Raji (cell line): Measurements from ENCODE around the gene LRP3.

Experiments used
- POLR2A ChIP-seq: IDR thresholded peaks from 2 replicates; pipeline ENCODE4 v1.6.1; 2011; ENCODE audit warnings: low read depth, low read length, control low read depth; ENCODE audit not compliant: insufficient read depth

The LRP3 gene

DNA sequence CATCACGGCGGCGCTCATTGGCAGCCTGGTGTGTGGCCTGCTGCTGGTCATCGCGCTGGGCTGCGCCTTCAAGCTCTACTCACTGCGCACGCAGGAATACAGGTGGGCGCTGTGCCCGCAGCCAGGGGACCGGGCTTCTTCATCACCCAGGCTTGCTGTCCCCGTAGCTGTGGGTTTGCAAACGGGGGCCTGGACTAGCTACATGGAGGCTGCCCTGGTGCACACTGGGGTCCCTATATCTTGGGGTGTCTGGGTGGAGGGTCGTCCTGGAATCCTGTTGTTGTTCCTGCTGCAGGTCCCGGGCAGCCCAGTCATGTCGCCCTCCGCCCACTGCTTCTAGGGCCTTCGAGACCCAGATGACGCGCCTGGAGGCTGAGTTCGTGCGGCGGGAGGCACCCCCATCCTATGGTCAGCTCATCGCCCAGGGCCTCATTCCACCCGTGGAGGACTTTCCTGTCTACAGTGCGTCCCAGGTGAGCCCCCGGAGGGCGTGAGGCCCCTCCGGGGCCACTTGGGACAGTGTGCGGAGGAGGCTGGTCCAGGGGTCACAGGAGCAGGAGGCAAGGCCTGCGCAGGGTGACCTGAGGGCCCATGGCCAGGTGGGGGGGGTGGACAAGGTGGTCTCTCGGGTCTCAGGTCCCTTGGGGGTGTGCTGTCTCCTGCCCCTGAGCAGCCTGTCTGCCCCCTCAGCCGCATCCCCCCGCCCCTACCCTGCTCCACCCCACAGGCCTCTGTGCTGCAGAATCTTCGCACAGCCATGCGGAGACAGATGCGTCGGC lies 12.3 kb downstream of the LRP3 start:
- TF ChIP-seq POLR2A: no peak

DNA sequence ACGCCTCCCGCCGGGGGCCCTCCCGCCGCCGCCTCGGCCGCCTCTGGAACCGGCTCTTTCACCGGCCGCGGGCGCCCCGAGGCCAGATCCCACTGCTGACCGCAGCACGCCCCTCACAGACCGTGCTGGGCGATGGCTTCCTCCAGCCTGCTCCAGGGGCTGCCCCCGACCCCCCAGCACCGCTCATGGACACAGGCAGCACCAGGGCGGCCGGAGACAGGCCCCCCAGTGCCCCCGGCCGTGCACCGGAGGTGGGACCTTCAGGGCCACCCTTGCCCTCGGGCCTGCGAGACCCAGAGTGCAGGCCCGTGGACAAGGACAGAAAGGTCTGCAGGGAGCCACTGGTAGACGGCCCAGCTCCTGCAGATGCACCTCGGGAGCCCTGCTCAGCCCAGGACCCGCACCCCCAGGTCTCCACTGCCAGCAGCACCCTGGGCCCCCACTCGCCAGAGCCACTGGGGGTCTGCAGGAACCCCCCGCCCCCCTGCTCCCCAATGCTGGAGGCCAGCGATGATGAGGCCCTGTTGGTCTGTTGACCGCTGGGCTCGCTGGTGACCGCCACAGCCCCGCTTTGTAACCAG lies 13.0 kb downstream of the LRP3 start:
- no peak for TF ChIP-seq POLR2A

- TF ChIP-seq POLR2A: no peak
Observed at GRCh38 chr19:33207903-33208302, 13.8 kb downstream of the LRP3 start.

GRCh38 chr19:33208371-33208895 lies 14.3 kb downstream of the LRP3 start:
- no peak for TF ChIP-seq POLR2A

GRCh38 chr19:33208904-33209849 lies 15.0 kb downstream of the LRP3 start:
- no peak for TF ChIP-seq POLR2A

DNA sequence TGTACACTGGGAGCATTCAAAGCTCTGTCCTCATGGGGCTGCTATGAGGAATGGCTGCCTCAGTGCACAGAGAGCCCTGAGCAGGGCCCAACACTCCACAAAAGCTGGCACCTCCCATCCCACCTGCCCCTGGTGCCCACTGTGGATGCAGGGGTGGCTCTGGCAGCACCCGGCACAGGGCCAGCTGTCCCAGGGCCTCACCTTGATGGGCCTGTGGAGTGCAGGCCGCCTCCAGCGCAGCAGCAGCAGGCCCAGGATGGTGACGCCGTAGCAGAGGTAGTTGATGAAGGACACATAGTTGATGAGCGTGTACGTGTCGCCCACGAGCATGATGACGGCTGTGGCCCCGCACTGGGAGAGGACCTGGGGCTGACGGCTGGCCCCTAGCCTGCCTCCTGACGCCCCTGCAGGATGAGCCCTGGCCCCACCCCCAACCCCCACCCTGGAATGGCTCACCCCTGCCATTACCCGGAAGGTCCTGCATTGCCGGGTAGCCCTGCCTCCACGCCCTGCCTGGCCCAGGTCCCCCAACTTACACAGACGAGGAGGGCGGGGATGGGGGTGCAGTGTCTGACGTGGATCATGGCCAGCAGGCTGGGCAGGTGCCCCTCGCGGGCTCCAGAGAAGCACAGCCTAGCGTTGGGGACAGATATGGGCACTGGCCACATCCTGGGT lies 16.3 kb downstream of the LRP3 start:
- TF ChIP-seq POLR2A: no peak

GRCh38 chr19:33211794-33212435 lies 17.8 kb downstream of the LRP3 start:
- TF ChIP-seq POLR2A: no peak

- TF ChIP-seq POLR2A: no peak
Observed at GRCh38 chr19:33212436-33213172, 18.5 kb downstream of the LRP3 start.

GRCh38 chr19:33214596-33214995 lies 20.5 kb downstream of the LRP3 start:
- no peak for TF ChIP-seq POLR2A

GRCh38 chr19:33215438-33216197 lies 21.5 kb downstream of the LRP3 start:
- no peak for TF ChIP-seq POLR2A

DNA sequence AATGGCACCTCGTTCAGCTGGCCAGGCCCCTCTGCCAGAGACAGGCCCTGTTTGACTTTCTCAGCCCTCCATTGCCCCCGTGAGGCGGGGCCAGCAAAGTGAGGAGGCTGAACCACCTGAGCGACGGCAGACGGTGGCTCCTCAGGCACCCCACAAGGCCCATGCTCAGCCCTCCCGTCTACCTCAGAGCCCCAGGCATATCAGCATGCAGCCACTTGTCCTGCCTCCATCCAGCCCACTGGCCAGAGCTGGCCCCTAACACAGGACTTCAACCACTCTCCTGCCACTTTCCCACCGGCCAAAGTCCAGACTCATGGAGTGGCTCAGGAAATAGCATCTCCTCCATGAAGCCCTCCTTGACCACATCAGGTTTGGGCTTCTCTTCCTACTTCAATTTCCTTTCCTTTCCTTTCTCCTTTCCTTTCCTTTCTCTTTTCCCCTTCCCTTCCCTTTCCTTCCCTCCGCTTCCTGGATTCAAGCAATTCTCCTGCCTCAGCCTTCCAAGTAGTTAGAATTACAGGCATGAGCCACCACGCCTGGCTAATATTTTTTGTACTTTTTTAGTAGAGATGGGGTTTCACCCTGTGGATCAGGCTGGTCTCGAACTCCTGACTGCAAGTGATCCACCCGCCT lies 22.2 kb downstream of the LRP3 start:
- no peak for TF ChIP-seq POLR2A

DNA sequence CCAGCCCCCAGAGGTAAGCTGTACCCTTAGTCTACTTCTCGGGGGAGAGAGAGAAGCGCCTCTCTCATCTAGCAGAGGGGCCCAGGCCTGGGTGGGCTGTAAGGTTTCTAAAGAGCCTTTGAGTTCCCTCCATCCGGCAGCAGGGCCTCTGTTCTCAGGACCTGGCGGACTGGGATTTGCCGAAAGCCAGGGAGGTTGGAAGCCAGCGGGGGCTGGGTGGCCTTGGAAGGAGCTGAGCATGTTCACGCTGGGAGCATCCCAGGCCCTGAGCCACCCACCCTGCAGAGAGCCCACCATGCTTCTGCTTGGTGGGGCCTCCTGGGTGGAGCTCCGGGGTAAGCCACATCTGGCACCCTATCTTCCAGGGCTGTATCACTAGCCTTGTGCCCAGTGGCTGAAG lies 23.8 kb downstream of the LRP3 start:
- no peak for TF ChIP-seq POLR2A
